IMR-90 (cell line): ENCODE data around the gene SH2B2. TPM values are rescaled to one million over a fixed set of nuclear protein-coding genes. Genes with fewer than 3 reads are reported as not detected.

Experiments used
- ATAC-seq: fragments of 200-7000 bp; cut with Tn5 transposase; 2 replicates; pipeline ENCODE4 v1.9.1; 2020; ENCODE audit warnings: low read depth, mild to moderate bottlenecking, moderate library complexity
- BruUV-seq: library from RNA; stranded (reverse); fragments of 400-500 nt; replicated peaks from 2 replicates; lab custom pipeline; 2021; lab: Mats Ljungman, UMichigan
- CTCF ChIA-PET: fragments of 300-600 bp; formaldehyde crosslinking; extraction: SDS; loops from one replicate; lab custom pipeline; 2021; ENCODE audit warnings: antibody characterized with exemption; lab: Yijun Ruan, JAX
- POLR2A ChIA-PET: fragments of 300-600 bp; sonication (Branson Sonifier 250); formaldehyde crosslinking; loops from one replicate; lab custom pipeline; 2022; ENCODE audit warnings: antibody characterized with exemption; ENCODE audit not compliant: unreplicated experiment; lab: Charles Lee
- DNase-seq: peaks from one replicate; pipeline ENCODE4 v3.0.0; 2013
- H2AFZ ChIP-seq: replicated peaks from 2 replicates; pipeline ENCODE3; 2013; ENCODE audit warnings: low read length, mild to moderate bottlenecking; ENCODE audit not compliant: poor library complexity
- H2AK5ac ChIP-seq: 2 replicates; pipeline ENCODE4 v1.6.1; 2013; ENCODE audit warnings: low read depth, low read length, inconsistent platforms
- H2AK9ac ChIP-seq: replicated peaks from 2 replicates; pipeline ENCODE3; 2013; ENCODE audit warnings: mild to moderate bottlenecking, low read depth, low read length, moderate library complexity; ENCODE audit not compliant: poor library complexity
- H2BK120ac ChIP-seq: 2 replicates; pipeline ENCODE4 v1.6.1; 2013; ENCODE audit warnings: low read depth, low read length, inconsistent platforms
- H2BK15ac ChIP-seq: 3 replicates; pipeline ENCODE4 v1.6.1; 2013; ENCODE audit warnings: low read depth, low read length, inconsistent platforms
- H2BK20ac ChIP-seq: 2 replicates; pipeline ENCODE4 v1.6.1; 2013; ENCODE audit warnings: low read depth, mild to moderate bottlenecking, inconsistent platforms, low read length, moderate library complexity
- H2BK5ac ChIP-seq: 2 replicates; pipeline ENCODE4 v1.6.1; 2013; ENCODE audit warnings: mild to moderate bottlenecking, low read depth, low read length, inconsistent platforms; ENCODE audit not compliant: poor library complexity, severe bottlenecking
- H3K14ac ChIP-seq: replicated peaks from 2 replicates; pipeline ENCODE4 v1.6.1; 2013; ENCODE audit warnings: low read depth, low read length, inconsistent platforms
- H3K18ac ChIP-seq: 2 replicates; pipeline ENCODE4 v1.6.1; 2013; ENCODE audit warnings: low read depth, low read length, control low read depth
- H3K23ac ChIP-seq: 2 replicates; pipeline ENCODE4 v1.6.1; 2013; ENCODE audit warnings: low read depth, low read length, inconsistent platforms
- H3K27ac ChIP-seq: 2 replicates; pipeline ENCODE4 v1.5.1; 2013; ENCODE audit warnings: mild to moderate bottlenecking, control low read depth, low read length; ENCODE audit not compliant: insufficient read depth
- H3K27me3 ChIP-seq: 2 replicates; pipeline ENCODE4 v1.6.1; 2013; ENCODE audit warnings: low read length; ENCODE audit not compliant: control insufficient read depth, insufficient read depth
- H3K36me3 ChIP-seq: 2 replicates; pipeline ENCODE4 v1.6.1; 2013; ENCODE audit warnings: low read length, mixed read lengths; ENCODE audit not compliant: control insufficient read depth, insufficient read depth
- H3K4ac ChIP-seq: 2 replicates; pipeline ENCODE4 v1.6.1; 2013; ENCODE audit warnings: low read depth, low read length, inconsistent platforms
- H3K4me1 ChIP-seq: 2 replicates; pipeline ENCODE4 v1.6.1; 2013; ENCODE audit warnings: low read length, mixed read lengths; ENCODE audit not compliant: control insufficient read depth, insufficient read depth
- H3K4me2 ChIP-seq: 2 replicates; pipeline ENCODE4 v1.6.1; 2013; ENCODE audit warnings: low read depth, mild to moderate bottlenecking, control low read depth, low read length, moderate library complexity
- H3K4me3 ChIP-seq: 2 replicates; pipeline ENCODE4 v1.5.1; 2013; ENCODE audit warnings: low read depth, mild to moderate bottlenecking, control low read depth, low read length, moderate library complexity; ENCODE audit not compliant: insufficient read depth
- H3K56ac ChIP-seq: 2 replicates; pipeline ENCODE4 v1.6.1; 2013; ENCODE audit warnings: low read length, inconsistent platforms; ENCODE audit not compliant: insufficient read depth; ENCODE audit errors: extremely low read depth
- H3K79me1 ChIP-seq, 2 experiments: 2 replicates each; pipeline ENCODE4 v1.6.1; 2013; ENCODE audit warnings: low read length in 2 of 2, inconsistent platforms in 1 of 2, low read depth in 1 of 2
- H3K9ac ChIP-seq: 2 replicates; pipeline ENCODE4 v1.6.1; 2013; ENCODE audit warnings: low read depth, low read length, control low read depth
- H3K9me1 ChIP-seq: 2 replicates; pipeline ENCODE4 v1.6.1; 2013; ENCODE audit warnings: low read length, inconsistent platforms; ENCODE audit not compliant: insufficient read depth
- H3K9me3 ChIP-seq: 2 replicates; pipeline ENCODE4 v1.6.1; 2013; ENCODE audit warnings: low read length; ENCODE audit not compliant: control insufficient read depth, insufficient read depth
- H4K20me1 ChIP-seq: 2 replicates; pipeline ENCODE4 v1.6.1; 2013; ENCODE audit warnings: low read length, inconsistent platforms; ENCODE audit not compliant: insufficient read depth
- H4K5ac ChIP-seq: 2 replicates; pipeline ENCODE4 v1.6.1; 2013; ENCODE audit warnings: mild to moderate bottlenecking, low read depth, low read length, control low read depth
- H4K8ac ChIP-seq, 2 experiments: 2 replicates each; pipeline ENCODE4 v1.6.1; 2013; ENCODE audit warnings: low read depth in 2 of 2, low read length in 2 of 2, control low read depth in 1 of 2, inconsistent platforms in 1 of 2
- H4K91ac ChIP-seq: 2 replicates; pipeline ENCODE4 v1.6.1; 2013; ENCODE audit warnings: low read depth, low read length, inconsistent platforms; ENCODE audit not compliant: insufficient read depth
- BHLHE40 ChIP-seq: fragments of 150-350 bp; IDR thresholded peaks from 2 replicates; pipeline ENCODE4 v1.6.1; 2016; ENCODE audit warnings: mild to moderate bottlenecking, low read depth, low read length
- CEBPB ChIP-seq: IDR thresholded peaks from 2 replicates; pipeline ENCODE4 v1.6.1; 2012; ENCODE audit warnings: low read depth, low read length, improper control_type of control experiment
- CHD1 ChIP-seq: IDR thresholded peaks from 2 replicates; pipeline ENCODE4 v1.6.1; 2012; ENCODE audit warnings: low read depth, low read length, improper control_type of control experiment
- ELK1 ChIP-seq: fragments of 150-350 bp; IDR thresholded peaks from 2 replicates; pipeline ENCODE4 v1.6.1; 2016; ENCODE audit warnings: low read depth, mild to moderate bottlenecking, low read length, moderate library complexity, borderline replicate concordance
- FOS ChIP-seq: fragments of 150-350 bp; IDR thresholded peaks from 2 replicates; pipeline ENCODE4 v1.6.1; 2016; ENCODE audit warnings: low read depth, low read length
- MAFK ChIP-seq: IDR thresholded peaks from 2 replicates; pipeline ENCODE4 v1.6.1; 2012; ENCODE audit warnings: low read depth, low read length, improper control_type of control experiment
- MAZ ChIP-seq: IDR thresholded peaks from 2 replicates; pipeline ENCODE4 v1.6.1; 2012; ENCODE audit warnings: low read depth, mild to moderate bottlenecking, low read length, improper control_type of control experiment, moderate library complexity, borderline replicate concordance
- MXI1 ChIP-seq: IDR thresholded peaks from 2 replicates; pipeline ENCODE4 v1.6.1; 2012; ENCODE audit warnings: low read depth, mild to moderate bottlenecking, low read length, moderate library complexity, borderline replicate concordance
- NFE2L2 ChIP-seq: fragments of 150-350 bp; IDR thresholded peaks from 2 replicates; pipeline ENCODE4 v1.6.1; 2016; ENCODE audit warnings: low read depth, mild to moderate bottlenecking, low read length
- POLR2A ChIP-seq: IDR thresholded peaks from 2 replicates; pipeline ENCODE4 v1.6.1; 2012; ENCODE audit warnings: mild to moderate bottlenecking, low read depth, low read length
- RAD21 ChIP-seq: IDR thresholded peaks from 2 replicates; pipeline ENCODE4 v1.6.1; 2012; ENCODE audit warnings: low read length, improper control_type of control experiment
- RCOR1 ChIP-seq: IDR thresholded peaks from 2 replicates; pipeline ENCODE4 v1.6.1; 2012; ENCODE audit warnings: mild to moderate bottlenecking, low read length, improper control_type of control experiment; ENCODE audit not compliant: insufficient replicate concordance
- RFX5 ChIP-seq: IDR thresholded peaks from 2 replicates; pipeline ENCODE4 v1.8.0; 2012; ENCODE audit warnings: low read depth, mild to moderate bottlenecking, low read length, moderate library complexity
- SMC3 ChIP-seq: fragments of 150-350 bp; IDR thresholded peaks from 2 replicates; pipeline ENCODE4 v1.6.1; 2016; ENCODE audit warnings: low read depth, mild to moderate bottlenecking, antibody characterized with exemption, low read length, moderate library complexity
- USF2 ChIP-seq: fragments of 150-350 bp; IDR thresholded peaks from 2 replicates; pipeline ENCODE4 v1.6.1; 2017; ENCODE audit warnings: mild to moderate bottlenecking, antibody characterized with exemption, low read length, low read depth
- WGBS, 2 experiments: methylation state at CpG; one replicate each; pipeline versions ENCODE4 v1.1.5 to v1.1.7; 2013; ENCODE audit warnings: missing lambda C conversion rate in 2 of 2; ENCODE audit not compliant: insufficient read length in 1 of 2; ENCODE audit errors: extremely low coverage in 2 of 2; 5-methylcytosine and 5-hydroxymethylcytosine counted together
- dilution Hi-C: fragments of 300-500 bp; cut with HindIII; formaldehyde crosslinking; loops from one replicate; pipeline ENCODE4 v1.14.3; 2018; ENCODE audit warnings: low sequenced_read_pairs; ENCODE audit not compliant: unreplicated experiment
- in situ Hi-C: fragments of 300-500 bp; cut with MboI; formaldehyde crosslinking; loops from 3 replicates; pipeline ENCODE4 v1.14.3; 2019; ENCODE audit warnings: low sequenced_read_pairs, inconsistent platforms, mixed read lengths
- intact Hi-C: fragments of 100-400 bp; cut with micrococcal nuclease; formaldehyde crosslinking; loops from 2 replicates; pipeline ENCODE4 v1.10.0; 2022
- polyA plus RNA-seq, 3 experiments: library from polyadenylated mRNA; depleted of rRNA; stranded (reverse); fragments of >200 nt; gene quantifications; 2 replicates each; pipeline ENCODE4 v1.2.3, GENCODE V29; 2012; ENCODE audit warnings: low replicate concordance in 1 of 3
- total RNA-seq: library from RNA; depleted of rRNA; stranded (reverse); fragments of >200 nt; gene quantifications from 2 replicates; pipeline ENCODE4 v1.2.3, GENCODE V29; 2012
- TF ChIP-seq, protein P1 (sequence below): conservative IDR thresholded peaks from 2 replicates; pipeline ENCODE4 v1.5.1; 2012; ENCODE audit warnings: mild to moderate bottlenecking, low read depth, low read length, improper control_type of control experiment

The SH2B2 gene
- total and polyA plus RNA-seq, 2 of the 4 experiments (the other 2 are of a cell fraction): 0.36 to 0.99 TPM

DNA sequence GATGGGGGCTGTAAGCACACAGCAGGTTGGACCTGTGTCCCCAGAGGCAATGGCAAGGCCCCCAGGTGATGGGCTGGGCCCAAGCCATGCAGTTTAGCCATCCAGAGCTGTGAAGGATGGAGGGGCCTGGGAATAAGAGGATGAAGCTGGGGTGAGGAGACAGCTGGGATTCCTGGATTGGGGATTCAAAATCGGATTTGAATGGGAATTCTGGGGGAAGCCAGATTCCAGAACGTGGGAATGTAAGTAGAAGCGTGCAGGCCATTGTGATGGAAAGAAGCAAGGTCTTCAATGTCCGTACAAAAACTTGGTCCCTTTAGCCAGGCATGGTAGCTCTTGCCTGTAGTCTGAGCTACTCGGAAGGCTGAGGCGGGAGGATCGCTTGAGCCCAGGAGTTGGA is 9.8 kb downstream of the SH2B2 start:
- in situ Hi-C loops (no loop called here), intact Hi-C loops (no loop called here)

More for the DNA sequence above, 9.8 kb downstream of the SH2B2 start:
- no peak overlapping the region for H3K27ac ChIP-seq
- BruUV-seq: no TSS peak
- dilution Hi-C loops: no loop called here
- H4K20me1 ChIP-seq: no peaks in the 10 kb centered on the region; the same call in 1 of the 2 replicates
- no peak overlapping the region for H4K5ac ChIP-seq
- no peaks in the 10 kb centered on the region for H3K36me3 ChIP-seq
- H2BK20ac ChIP-seq: no peak overlapping the region
- no peaks in the 10 kb centered on the region for H3K9me1 ChIP-seq
- no peak overlapping the region for H3K9ac ChIP-seq
- no peak overlapping the region for H3K4me3 ChIP-seq
- no peaks in the 10 kb centered on the region for H3K79me1 ChIP-seq
- no peak overlapping the region for H3K4me2 ChIP-seq
- no peak overlapping the region for H3K23ac ChIP-seq
- H3K4ac ChIP-seq: no peak overlapping the region
- H3K18ac ChIP-seq: no peak overlapping the region
- no peak overlapping the region for H2BK15ac ChIP-seq
- no peak overlapping the region for H4K91ac ChIP-seq
- no peak overlapping the region for H2BK120ac ChIP-seq
- H4K8ac ChIP-seq: no peak overlapping the region
- WGBS, 2 experiments: 92% methylated on average over 5 of the region's 7 CpGs; no CpG with 5 or more reads in 1 of the 2 experiments
- no peak for DNase-seq
- peaks cover 4% of the 10 kb centered on the region; the same call in 1 of the 2 replicates for H3K27me3 ChIP-seq
- no peak overlapping the region for H3K56ac ChIP-seq
- H3K14ac ChIP-seq: no peak overlapping the region
- POLR2A ChIA-PET: no interaction called here
- no peaks in the 10 kb centered on the region for H3K4me1 ChIP-seq
- H2BK5ac ChIP-seq: no peak overlapping the region
- H2AK5ac ChIP-seq: no peak overlapping the region
- ATAC-seq: no peak
- TF ChIP-seq RFX5 (no peak), POLR2A (no peak), SMC3 (no peak), USF2 (no peak), MXI1 (no peak), BHLHE40 (no peak), CEBPB (no peak), RCOR1 (no peak), MAZ (no peak), NFE2L2 (no peak), ELK1 (no peak), RAD21 (no peak), CHD1 (no peak), MAFK (no peak), FOS (no peak)
- TF ChIP-seq, protein P1, sequence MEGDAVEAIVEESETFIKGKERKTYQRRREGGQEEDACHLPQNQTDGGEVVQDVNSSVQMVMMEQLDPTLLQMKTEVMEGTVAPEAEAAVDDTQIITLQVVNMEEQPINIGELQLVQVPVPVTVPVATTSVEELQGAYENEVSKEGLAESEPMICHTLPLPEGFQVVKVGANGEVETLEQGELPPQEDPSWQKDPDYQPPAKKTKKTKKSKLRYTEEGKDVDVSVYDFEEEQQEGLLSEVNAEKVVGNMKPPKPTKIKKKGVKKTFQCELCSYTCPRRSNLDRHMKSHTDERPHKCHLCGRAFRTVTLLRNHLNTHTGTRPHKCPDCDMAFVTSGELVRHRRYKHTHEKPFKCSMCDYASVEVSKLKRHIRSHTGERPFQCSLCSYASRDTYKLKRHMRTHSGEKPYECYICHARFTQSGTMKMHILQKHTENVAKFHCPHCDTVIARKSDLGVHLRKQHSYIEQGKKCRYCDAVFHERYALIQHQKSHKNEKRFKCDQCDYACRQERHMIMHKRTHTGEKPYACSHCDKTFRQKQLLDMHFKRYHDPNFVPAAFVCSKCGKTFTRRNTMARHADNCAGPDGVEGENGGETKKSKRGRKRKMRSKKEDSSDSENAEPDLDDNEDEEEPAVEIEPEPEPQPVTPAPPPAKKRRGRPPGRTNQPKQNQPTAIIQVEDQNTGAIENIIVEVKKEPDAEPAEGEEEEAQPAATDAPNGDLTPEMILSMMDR: no peak
- H3K9me3 ChIP-seq: no peaks in the 10 kb centered on the region
- no peak overlapping the region for H2AK9ac ChIP-seq
- no peak overlapping the region for H2AFZ ChIP-seq
- CTCF ChIA-PET: no interaction called here
